Amniotic epithelial cell (primary cell): ENCODE results near the gene PTPN14.

Experiments used
- DNase-seq: peaks from one replicate; pipeline ENCODE4 v3.0.0-alpha.2; 2010; ENCODE audit warnings: low read depth

PTPN14 gene

DNA sequence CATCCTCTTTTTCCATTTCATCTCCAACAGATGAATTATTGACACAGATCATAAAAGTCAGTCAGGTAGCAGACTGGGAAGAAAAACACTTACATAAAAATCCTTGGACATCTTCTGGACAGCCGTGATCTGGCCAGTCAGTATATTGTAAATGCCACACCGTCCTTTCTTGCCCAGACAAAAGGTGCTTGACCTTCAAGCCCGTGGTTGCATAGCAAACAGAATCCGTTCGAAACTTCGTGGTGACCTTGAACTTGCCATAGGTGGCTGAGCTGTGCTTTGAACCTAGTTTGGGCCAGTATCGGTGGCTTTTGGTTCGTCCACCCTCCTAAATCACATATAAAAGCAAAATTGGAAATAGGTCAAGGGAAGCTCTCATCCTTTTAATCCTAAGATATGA lies 182.0 kb downstream of the PTPN14 start:
- DNase-seq = no peak

DNA sequence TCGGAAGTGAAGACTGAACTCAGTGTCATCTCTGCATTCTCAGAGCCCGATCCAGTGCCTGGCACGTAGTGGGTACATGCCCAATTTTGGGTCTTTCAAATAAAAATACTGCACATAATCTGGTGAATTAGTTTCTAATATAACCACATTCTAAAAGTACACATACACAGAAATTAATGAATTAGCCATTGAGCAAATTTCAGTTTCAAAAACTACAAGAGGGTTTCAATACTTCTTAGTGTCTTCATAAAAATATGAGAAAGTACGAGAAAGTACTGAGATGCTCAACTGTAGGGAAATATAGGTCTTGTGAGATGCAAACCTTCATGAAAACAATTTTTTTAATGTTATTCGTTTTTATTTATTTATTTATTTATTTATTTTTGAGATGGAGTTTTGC lies 183.6 kb downstream of the PTPN14 start:
- no peak for DNase-seq

- no peak for DNase-seq
Observed at GRCh38 chr1:214364786-214365295, 186.6 kb downstream of the PTPN14 start.

GRCh38 chr1:214364386-214364785 lies 187.0 kb downstream of the PTPN14 start:
- DNase-seq = peak; percentile 48

DNA sequence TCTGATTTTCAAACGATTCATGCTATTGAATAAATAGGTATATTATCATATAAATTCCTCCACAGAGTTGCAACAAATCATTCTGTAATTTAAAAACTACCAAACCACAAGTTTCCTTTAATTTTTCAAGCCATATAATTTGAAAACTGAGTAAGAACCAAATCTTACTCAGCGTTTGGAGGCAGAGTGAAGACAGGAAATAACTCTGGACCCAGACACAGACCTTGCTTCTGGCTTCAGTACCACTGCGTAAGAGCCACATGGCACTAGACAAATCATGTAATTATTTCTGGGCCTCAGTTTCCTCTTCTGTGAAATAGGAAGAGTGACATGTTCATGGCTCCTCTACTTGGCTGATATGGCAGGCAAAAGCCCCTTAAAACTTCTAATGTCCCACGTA lies 188.0 kb downstream of the PTPN14 start:
- DNase-seq = peak; percentile 42

GRCh38 chr1:214362188-214362882 lies 189.1 kb downstream of the PTPN14 start:
- peak; percentile 86 for DNase-seq

- DNase-seq = no peak
Observed at GRCh38 chr1:214361636-214362035, 189.8 kb downstream of the PTPN14 start.

- no peak for DNase-seq
Observed at GRCh38 chr1:214360525-214361164, 190.8 kb downstream of the PTPN14 start.

DNA sequence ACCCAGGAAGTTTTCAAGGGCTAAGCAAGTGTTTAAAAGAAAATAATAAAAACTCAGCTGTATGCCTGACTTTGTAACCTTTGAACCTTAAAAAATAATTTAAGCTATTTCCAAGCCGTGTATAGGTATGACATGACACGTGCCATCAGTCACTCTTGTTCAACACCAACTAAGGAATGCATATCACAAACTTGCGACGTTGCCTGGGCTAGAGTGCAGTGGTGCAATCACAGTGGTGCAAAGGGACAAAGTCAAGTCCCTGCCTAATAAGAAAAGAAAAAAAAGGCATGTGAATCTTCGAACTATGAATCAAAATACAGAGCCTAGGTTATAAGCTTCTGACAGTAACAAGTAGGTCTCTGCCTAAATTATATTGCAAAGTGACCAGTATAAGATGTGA lies 191.3 kb downstream of the PTPN14 start:
- DNase-seq = no peak

DNA sequence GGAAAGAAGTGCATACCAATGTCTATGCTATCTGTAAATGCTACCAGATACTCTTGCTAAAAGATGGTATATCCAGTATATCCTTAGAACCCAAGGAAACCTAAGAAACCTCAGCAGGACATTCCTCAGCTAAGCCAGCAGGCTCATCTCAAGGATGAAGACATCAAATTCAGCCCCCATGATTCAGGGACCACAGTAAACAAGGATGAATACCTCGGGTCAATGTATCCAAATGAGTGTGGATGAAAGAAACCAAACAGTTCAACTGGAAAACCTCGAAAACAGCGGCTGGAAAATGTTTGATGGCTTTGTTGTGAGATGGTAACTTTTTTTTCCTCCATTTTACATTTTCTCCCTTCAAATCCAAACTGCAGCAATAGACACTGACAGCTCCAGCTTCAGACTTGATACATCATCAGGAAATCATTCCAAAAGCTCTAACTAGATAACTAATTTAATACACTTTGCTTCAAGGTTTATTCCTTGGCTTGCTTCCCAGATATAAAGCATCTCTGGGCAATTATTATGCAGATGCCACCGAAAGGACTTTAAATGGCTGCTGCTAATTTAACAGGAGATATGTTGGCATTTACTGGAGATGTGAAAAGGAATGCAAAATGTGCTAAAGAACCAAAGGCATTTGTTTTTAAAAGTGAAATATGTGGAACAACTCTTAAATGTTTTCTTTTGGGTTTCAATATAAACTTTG lies 196.8 kb downstream of the PTPN14 start:
- DNase-seq = peak; percentile 87

GRCh38 chr1:214352838-214353237 lies 198.6 kb downstream of the PTPN14 start:
- peak; percentile 40 for DNase-seq

- peak; percentile 79 for DNase-seq
Observed at GRCh38 chr1:214351551-214352277, 199.7 kb downstream of the PTPN14 start.

DNA sequence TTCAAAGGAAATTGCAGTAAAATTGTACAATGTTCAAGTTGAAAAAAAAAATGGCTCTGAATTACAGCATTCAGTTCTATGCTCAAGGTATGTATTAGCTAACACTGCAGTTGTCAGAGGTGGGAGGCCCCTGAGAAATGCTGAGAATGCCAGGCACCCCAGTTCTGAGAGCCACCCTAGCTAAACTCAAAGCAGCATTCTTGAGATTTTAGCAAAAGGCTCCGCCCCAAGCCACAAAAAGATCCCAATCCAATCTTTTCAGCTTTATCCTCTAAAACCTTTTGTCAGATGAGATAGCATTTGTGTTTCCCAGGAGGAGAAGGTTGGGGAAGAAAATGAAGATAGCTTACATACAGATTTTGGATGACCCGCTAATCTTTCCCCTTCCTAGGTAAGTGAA lies 201.6 kb downstream of the PTPN14 start:
- DNase-seq = peak; percentile 77

DNA sequence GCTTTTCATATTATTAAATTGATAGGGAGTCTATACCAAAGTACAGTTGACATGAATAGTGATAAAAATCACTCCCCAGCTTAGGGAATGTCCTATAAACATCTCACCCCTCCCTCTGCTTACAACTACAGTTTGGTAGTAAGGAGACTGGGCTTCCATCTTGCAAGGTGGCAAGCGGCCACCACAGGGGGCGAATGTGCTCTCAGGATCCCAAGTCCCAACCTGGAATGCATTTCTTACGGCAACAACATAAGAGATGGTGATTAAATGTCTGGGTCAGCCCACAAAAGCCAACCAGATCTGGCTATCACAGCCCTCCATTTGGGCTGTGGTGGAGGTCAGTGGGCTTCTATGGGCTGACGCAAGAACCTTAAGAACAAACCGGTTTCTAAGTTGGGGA lies 202.4 kb downstream of the PTPN14 start:
- DNase-seq = no peak

DNA sequence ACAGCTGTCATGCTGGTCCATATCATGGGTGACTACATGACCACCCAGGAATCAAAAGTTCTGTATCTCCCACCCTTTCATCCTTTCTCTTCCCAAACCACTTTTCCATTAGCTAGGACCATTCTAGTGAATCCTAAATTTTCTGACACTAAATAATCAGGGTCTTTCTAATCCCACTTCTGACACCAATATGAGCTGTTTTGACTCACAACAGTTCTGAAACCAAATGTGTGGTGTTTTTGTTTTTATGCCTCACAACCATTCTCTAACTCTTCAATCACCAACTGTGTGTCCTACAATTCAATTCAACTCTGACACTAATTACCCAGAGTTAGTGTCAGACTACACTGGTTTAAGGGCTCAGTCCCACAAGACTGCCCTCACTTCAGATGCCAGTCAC lies 206.5 kb downstream of the PTPN14 start:
- no peak for DNase-seq

DNA sequence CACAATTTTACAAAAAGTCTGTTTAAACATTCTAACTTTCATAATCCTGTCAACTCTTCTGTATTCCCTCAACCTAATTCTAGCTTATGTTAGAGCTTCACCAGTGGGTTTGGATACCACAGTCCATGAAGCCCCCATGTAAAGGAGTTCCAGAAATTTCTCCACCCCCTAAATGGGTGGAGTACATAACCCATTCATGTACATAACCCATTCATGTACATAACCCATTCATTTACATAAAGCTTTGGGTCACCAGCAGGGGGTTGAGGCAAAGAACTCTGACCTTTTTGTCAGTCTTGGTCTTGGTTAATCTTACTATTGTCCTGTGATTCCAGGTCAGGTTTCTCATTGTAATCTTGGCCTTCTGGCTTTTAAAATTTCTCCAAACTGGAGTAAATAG lies 208.9 kb downstream of the PTPN14 start:
- DNase-seq = no peak

DNA sequence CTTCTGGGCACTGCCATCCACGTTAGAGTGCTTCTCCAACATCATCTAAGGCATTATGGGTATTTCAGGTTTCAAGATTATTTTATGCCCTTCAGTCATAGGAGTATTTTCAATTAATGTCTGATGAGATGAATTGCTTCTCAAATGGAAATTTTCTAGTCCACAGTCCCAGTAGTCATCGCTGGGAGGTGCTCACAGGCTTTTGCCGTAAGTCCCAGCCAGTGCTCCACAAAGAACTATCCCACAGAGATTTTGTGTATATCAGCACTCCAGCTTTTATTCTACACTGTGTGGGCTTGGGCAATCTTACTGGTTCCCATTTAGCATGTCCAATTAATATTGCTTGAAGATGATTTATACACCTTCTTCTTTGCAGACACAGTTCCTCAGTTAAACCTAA lies 209.5 kb downstream of the PTPN14 start:
- no peak for DNase-seq

GRCh38 chr1:214341459-214341858 lies 209.9 kb downstream of the PTPN14 start:
- DNase-seq = no peak

DNA sequence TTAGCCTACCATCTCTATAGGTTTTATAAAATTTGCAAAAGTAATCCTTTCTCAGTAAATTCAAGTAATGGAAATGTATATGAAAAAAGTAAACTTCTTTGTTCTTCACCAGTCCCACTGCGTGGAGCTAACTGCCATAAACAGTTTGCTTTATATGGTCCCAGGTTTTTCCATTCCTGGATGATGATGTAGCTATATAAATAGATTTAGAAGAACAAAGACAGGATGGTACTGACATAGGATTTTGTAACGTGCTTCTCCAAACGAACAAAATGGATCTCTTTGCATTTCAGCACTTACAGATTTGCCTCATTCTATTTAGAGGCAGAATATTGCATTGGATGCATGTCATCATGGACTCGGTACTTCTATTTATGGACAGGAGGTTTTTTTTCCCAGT lies 213.2 kb downstream of the PTPN14 start:
- no peak for DNase-seq

GRCh38 chr1:214337511-214337910 lies 213.9 kb downstream of the PTPN14 start:
- peak; percentile 91 for DNase-seq

DNA sequence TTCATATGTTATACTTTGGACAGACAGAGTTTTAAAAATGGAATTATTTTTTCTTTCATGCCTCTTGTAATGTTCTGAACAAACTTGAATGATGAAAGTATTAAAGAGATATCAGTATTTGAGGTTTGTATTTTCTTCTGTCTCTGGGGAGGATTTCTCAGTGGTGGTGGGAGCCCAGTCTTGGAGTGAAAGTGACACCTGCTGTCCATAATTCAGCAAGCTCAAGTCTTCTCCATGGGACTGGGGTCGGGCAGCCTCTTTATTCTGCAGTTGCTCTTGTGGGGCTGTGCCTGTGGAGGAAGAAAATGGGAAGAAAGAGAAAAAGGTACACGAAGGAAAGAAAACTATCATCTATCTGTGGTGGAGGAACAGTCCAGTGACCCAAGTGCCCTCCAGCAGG lies 214.4 kb downstream of the PTPN14 start:
- no peak for DNase-seq

DNA sequence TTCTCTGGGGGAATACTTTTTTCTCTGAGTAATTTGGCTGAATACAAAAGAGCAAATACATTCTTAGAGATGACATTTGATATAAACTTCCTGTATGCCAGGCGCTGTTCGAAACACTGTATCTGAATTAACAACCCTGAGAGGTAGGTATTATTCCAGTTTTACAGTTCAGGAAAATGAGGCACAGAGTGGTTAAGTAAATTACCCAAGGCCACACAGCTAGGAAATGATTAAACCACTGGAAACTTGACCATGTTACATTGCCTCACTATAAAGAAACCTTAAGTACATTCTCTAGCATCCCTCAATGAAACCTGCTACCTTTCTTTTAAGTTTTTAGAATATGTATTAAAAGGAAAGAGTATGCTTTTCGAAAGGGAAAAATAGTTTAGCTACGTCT lies 215.8 kb downstream of the PTPN14 start:
- no peak for DNase-seq
